Activated T-cell treated with anti-CD3 and anti-CD28 coated beads for 24 hours (primary cell): Measurements from ENCODE around the gene AMZ1.
"Not testable (repeated sequence)": the region's sequence is repeated elsewhere in the genome, so short reads cannot be mapped to it uniquely, and the experiment has no call there.

Source experiments
- DNase-seq: peaks from one replicate; pipeline ENCODE4 v3.0.0-alpha.2; 2020; ENCODE audit warnings: low read depth

AMZ1 gene

GRCh38 chr7:2711895-2712675, 24.1 kb downstream of the AMZ1 start:
- DNase-seq = no peak

GRCh38 chr7:2713370-2713769, 25.4 kb downstream of the AMZ1 start:
- DNase-seq = no peak

GRCh38 chr7:2713978-2714377, 26.0 kb downstream of the AMZ1 start:
- DNase-seq = no peak

GRCh38 chr7:2714636-2715035, 26.6 kb downstream of the AMZ1 start:
- DNase-seq = no peak

GRCh38 chr7:2715341-2716231, 27.6 kb downstream of the AMZ1 start:
- peak; percentile 44 for DNase-seq

GRCh38 chr7:2716488-2716887, 28.5 kb downstream of the AMZ1 start:
- DNase-seq = no peak

- DNase-seq = no peak
These were observed 28.9 kb downstream of the AMZ1 start for GRCh38 chr7:2716906-2717292.

- no peak for DNase-seq
These were observed 29.6 kb downstream of the AMZ1 start for GRCh38 chr7:2717293-2718261.

GRCh38 chr7:2718296-2718965, 30.4 kb downstream of the AMZ1 start:
- no peak for DNase-seq

- DNase-seq = peak; percentile 46
These were observed 31.0 kb downstream of the AMZ1 start for GRCh38 chr7:2719007-2719406.

- DNase-seq = no peak
These were observed 32.0 kb downstream of the AMZ1 start for GRCh38 chr7:2720024-2720423.

- DNase-seq = no peak
These were observed 33.8 kb downstream of the AMZ1 start for GRCh38 chr7:2721842-2722241.

- DNase-seq = no peak
These were observed 34.6 kb downstream of the AMZ1 start for GRCh38 chr7:2722591-2722990.

GRCh38 chr7:2723138-2723850, 35.3 kb downstream of the AMZ1 start:
- DNase-seq = no peak

GRCh38 chr7:2724036-2724435, 36.0 kb downstream of the AMZ1 start:
- DNase-seq = not testable (repeated sequence)

- no peak for DNase-seq
These were observed 36.6 kb downstream of the AMZ1 start for GRCh38 chr7:2724453-2725177.

- DNase-seq = no peak
These were observed 37.4 kb downstream of the AMZ1 start for GRCh38 chr7:2725178-2726105.

GRCh38 chr7:2726316-2727018, 38.5 kb downstream of the AMZ1 start:
- DNase-seq = no peak
